GM19328 (cell line): ENCODE results near the gene FOXN1.

ENCODE experiments used
- ATAC-seq: cut with Tn5 transposase; IDR thresholded peaks from one replicate; pipeline ENCODE4 v1.9.1; 2021; ENCODE audit warnings: mild to moderate bottlenecking, moderate library complexity; ENCODE audit not compliant: unreplicated experiment

The FOXN1 gene

DNA sequence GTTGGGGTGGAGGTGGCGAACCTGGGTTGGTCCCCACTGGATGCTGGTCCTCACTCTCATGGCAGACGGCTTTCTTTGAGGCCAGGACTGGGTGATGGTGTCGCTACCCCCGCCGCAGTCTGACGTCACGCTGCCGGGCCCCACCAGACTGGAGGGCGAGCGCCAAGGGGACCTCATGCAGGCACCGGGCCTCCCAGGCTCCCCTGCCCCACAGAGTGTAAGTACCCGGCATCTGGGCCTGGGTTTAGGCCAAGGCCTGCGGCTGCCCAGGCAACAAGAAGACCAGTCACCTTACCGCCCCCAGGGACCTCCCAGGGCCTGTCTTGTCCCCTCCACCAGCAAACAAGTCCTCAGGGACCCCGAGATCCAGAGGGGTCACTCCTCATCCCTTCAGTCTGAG, 17.7 kb downstream of the FOXN1 start:
- no peak for ATAC-seq

DNA sequence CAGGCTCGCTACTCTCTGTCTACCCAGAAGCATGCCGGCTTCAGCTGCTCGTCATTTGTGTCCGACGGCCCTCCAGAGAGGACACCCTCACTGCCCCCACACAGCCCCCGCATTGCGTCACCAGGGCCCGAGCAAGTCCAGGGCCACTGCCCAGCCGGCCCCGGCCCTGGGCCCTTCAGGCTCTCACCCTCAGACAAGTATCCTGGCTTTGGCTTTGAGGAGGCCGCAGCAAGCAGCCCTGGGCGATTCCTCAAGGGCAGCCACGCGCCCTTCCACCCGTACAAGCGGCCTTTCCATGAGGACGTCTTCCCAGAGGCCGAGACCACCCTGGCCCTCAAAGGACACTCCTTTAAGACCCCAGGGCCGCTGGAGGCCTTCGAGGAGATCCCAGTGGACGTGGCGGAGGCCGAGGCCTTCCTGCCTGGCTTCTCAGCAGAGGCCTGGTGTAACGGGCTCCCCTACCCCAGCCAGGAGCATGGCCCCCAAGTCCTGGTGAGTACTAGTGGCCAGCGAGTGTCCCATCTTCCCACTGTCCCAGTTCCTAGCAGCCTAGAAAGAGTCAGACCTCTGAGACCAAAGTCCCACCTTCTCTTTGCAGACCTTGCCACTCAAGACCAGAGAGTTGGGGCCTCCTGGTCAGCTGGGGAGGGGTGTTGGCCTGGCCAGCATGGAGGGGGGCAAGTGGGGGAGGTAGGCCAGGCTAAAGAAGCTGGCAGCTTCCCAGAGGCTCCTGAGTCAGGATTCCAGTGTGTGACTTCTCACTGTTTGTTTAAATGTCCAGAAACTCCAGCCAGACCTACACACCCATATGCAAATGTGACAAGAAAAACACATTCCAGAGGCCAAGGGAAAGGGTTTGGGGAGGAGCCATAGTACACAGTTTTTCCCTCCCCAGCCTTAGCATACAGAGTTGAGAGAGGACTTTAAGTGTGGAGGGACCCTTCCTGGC, 18.6 kb downstream of the FOXN1 start:
- ATAC-seq = no peak

DNA sequence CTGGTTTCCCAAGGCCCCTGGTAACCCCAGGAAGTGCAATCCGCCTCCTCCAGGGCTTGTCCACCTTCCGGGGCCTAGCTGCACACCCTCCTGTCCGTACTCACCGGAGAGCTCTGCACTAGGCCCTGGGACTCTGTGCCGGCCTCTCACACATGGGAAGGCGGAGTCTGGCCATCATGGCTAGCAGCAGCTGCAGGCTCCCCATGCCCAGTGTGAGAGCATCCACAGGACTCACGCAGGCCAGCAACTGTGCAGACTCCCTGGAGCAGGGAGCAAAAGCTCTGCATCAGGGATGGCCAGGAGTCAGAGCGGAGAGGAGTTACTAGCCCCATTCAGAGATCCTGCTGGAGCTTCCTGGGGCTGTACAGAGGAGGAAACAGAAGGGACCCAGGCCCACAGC, 20.2 kb downstream of the FOXN1 start:
- ATAC-seq = no peak

DNA sequence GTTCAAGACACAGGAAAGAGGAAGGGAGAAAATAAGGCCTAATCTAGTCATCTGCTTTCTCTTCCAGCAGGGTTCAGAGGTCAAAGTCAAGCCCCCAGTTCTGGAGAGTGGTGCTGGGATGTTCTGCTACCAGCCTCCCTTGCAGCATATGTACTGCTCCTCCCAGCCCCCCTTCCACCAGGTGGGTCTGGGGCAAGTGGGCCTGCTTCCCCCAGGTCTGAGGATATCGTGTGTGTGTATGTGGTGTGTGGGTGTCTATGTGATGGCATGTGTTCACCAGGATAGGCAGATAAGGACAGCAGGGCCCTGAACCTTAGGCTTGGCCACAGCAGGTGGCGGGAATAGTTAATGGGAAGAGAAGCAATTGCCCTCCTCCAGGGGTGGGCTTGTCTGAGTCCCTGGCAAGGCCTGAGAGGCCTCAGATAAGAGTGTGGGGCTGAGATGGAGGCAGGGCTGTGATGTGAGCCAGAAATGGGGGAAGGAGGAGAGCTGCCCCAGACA, 21.1 kb downstream of the FOXN1 start:
- ATAC-seq = no peak

DNA sequence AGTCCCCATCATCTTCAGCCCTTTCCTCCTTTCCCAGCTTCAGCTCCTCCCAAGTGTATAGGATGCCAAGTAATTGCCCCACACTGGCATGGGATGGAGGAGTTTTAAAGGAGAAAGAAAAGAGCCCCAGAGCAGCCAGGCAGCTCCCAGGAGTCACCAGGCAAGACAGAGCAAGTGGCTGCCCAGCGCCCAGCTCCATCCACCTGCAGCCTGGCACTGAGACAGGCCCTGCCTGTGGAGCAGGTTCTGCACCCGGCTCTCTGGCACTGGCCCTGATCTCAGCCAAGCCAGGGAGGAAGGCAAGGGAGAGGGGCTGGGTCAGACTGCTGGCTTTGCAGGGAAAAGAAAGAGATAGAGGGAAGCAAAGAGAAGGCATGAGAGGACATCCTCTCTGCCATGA, 21.7 kb downstream of the FOXN1 start:
- ATAC-seq = no peak

DNA sequence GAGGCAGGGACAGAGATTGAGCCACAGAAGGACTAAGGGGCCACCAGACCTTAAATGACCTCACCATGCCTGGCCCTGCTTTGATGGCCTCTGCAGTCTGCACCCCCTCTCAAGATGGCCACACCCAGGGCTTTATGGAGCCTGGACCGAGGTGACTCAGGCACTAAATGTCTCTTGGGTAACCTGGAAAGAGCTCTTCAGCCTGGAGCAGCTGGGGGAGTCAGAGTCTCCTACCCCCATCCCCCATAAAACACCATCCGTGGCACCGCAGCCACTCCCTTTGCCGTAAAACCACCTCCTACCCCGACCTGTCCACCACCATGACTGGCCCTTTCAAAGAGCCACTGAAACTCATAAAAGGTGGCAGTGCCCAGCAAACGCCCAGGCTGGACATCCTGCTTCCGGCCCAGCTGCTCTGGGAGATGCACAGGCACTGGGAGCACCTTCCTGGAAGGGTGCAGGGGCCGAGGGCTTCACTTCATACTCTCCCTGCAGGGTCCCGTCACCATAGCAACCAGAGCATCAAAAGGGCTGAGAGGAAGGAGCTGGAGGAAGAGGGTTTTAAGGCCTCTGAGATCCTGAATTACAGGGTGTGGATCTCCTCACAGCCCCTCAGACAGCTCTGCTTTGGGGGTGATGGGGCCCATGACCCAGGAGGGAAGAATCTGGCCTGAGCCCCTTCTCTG, 22.3 kb downstream of the FOXN1 start:
- ATAC-seq = no peak

DNA sequence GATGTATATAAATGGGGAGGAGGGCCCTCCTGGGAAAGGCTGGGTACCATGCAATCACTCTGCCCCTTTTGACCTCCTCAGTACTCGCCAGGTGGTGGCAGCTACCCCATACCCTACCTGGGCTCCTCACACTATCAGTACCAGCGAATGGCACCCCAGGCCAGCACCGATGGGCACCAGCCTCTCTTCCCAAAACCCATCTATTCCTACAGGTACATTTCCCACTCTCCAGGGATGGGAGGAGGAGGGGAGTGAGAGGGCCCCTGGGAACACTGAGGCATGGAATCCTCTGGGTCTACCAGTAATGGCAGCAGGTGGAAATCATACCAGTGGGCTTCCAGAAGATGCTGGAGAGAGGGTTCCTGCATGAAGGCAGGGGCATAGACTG, 22.9 kb downstream of the FOXN1 start:
- no peak for ATAC-seq

DNA sequence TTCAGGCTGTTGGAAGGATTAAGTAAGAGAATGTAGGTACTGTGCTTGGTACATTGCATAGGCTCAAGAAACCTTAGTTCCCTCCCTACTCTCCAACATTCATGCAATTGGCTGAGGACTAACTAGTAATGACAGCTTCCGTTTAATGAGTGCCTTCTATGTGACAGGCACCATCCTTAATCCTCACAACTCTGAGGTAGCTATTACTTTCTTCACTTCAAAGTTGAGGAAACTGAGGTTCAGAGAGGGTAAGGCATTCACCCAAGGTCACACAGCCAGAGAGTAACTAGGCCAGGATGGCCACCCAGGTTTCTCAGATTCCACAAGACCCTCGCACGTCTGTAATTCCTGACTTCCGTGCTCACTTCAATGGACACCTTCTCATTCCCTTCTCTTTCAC, 24.1 kb downstream of the FOXN1 start:
- ATAC-seq = no peak

DNA sequence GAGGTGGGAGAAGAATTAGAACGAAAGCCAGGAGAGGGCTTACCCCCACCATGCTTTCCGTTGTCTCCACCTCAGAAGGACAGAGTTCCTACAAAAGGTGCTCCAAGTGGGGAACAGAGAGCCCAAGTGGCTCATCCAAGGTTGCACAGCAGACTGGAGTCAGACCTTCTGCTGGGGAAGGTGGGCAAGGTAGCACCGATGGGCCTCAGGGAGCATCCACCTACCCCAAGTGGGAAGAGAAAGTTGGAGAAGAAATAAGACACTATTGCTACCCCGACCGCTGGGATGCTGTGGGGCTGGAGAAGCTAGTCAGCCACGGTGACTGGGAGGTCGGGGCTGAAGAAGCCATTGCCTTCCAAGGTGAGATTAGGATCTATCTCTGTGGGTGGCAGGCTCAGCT, 24.8 kb downstream of the FOXN1 start:
- no peak for ATAC-seq

DNA sequence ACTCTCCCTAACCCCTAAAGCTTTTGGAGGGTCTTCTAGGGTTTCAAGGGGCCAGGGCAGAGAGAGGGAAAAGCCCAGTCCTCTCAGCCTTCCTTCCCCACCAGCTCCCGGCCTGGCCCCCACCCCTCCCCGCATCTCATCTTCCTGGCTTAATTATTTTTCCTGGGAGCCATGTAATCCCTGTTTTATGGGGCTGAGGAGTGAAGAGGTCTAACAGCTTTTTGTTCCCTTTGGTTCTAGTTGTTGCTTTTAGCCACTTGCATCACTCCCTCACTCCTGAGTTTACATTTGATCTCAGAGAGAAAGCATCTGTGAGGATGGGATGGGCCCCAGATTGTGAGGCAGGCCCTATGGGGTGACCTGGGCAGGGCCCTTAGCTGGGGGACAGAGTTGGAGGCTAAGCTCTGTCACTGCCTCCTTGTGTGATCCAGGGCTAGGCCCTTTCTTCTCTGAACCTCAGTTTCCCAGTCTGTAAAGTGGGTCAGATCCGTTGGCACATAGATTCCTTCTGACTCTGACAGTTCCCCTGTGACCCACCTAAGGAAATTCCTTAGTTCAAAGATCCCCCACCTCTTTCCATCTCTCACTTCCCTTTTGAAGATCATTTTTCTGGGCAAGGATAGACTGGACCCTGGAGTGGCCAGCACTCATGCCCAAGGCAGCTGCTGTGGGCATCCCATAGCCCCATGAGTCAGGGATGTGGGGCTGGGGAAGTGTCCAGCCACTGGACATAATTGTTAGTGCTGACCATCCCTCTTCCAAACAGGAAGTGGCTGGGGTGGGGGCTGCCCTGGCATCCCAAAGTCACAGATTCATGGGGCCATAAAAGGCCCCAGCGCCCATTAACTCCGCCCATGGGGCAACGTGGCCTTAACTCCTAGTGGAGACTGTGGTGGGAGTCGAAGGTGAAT, 26.2 kb downstream of the FOXN1 start:
- no peak for ATAC-seq

DNA sequence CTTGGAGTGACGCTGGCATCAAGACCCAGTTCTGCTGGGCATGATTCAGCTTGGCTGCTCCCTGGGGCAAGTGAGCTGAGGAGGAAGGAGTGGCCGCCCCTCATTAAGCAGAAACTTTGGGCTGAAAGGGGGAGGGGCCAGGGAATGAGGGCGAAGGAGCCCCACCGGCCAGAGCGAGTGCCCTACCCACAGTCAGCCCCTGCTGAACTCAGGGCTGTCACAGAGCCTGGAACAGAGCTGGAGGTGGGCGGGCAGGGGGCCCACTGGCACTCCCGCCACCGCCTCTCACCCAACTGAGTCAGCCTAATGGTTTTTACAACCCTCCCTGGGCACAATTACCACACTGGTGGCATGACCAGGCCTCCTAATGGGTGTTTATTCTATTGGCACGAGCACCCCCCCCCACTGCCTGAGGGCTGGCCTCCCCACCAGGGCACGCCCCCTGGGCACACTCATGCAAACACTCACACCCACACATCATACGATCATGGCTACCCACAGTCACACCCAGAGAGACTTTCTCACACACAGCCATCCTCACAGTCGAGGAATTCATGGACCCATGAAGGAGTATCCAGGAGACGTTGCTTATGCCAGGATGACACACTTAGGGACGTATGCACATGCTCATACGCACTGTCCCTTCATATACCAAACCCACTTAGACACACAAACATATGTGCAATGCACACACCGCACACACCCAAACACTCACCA, 27.1 kb downstream of the FOXN1 start:
- no peak for ATAC-seq

DNA sequence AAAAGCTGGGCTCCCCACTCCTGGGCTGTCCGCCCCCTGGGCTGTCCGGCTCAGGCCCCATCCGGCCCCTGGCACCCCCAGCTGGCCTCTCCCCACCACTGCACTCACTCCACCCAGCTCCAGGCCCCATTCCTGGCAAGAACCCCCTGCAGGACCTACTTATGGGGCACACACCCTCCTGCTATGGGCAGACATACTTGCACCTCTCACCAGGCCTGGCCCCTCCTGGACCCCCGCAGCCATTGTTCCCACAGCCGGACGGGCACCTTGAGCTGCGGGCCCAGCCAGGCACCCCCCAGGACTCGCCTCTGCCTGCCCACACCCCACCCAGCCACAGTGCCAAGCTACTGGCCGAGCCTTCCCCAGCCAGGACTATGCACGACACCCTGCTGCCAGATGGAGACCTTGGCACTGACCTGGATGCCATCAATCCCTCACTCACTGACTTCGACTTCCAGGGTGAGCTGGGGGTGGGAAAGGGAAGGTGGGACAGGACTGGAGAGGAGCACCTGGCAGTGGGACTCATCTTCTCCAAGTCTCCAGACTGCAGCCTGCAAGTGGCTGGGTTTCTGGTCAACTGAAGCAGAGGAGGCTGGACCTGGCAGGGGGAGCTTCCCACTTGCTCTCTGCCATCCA, 28.7 kb downstream of the FOXN1 start:
- ATAC-seq = no peak

DNA sequence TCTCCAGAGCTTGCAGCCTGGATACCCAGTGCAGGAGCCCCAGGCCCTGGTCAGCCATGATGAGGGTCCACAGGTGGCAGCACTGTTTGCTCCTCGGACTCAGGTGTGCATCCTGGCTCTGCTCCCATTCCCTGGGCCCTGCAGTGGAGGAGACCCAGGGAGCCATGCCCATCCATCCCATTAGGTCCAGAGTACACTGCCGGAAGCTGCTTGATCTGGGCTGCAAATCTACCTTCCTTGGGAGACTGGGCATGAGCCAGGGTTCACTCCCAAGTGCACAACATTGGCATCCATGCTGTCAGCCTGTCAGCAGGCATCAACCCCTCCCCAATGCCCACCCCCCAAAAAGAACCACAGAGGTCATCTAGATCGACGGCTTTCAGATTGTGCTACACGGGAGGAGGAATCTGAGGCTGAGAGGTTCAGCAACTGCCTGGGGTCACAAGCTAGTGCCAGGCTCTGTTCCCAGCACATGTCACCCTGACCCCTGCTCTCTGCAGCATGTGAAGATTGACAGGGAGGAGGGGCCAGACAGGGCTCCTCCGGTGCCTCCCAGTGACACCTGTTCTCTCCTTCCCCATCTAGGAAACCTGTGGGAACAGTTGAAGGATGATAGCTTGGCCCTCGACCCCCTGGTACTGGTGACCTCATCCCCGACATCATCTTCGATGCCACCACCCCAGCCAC, 30.5 kb downstream of the FOXN1 start:
- no peak for ATAC-seq

DNA sequence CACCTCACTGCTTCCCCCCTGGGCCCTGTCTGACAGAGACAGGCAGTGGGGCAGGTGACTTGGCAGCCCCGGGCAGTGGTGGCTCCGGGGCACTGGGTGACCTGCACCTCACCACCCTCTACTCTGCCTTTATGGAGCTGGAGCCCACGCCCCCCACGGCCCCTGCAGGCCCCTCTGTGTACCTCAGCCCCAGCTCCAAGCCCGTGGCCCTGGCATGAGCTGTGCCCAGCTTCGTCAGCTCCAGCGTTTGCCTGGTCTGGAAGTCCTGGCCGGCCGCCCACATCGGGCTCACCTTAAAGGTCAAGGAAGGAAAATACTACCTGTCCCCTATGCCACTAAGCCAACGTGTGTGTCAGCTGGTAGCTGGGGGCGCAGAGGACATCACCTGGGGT, 31.1 kb downstream of the FOXN1 start:
- ATAC-seq = no peak

DNA sequence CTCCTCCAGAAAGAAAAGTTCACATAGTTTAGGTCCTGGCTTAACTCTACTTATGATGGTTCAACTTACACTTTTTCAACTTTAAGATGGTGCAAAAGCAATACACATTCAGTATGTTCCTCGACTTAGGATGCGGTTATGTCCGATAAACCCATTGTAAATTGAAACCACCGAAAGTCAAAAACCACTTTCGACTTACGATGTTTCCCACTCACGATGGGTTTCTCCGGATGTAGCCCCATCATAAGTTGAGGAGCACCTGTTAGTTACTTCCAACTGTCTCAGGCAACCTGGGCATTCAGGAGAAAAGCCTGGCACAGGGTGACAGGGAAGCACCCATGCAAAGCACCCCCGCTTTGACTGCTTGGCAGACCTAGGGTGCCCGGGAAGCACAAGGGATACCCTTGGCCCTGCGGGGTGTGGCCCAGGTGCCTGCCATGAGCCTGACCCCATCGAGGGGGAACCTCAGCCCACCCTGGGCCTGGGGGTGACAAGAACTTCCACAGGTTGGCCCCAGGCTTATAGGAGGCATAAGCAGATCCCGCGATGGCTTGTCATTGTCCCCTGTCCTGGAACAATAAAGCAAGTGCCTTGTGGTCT, 32.2 kb downstream of the FOXN1 start:
- no peak for ATAC-seq

DNA sequence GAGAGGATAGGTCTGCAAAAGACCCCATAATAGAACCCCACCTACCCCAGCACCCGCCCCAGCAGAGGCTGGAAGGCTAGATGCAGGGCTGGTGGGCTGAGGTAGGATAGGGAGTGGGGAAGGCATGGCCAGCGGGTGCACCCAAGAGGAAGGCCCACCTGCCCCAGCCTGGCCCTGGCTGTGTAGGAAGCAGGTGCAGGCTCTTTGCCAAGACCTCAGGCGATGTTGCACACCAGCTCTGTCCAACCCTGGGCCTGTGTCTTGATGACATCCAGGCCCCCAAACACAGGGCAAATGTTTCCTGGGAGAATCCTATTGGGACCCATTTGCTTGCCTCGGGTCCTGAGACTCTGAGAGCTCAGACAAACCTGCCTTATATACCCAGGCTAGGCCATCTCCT, 34.1 kb downstream of the FOXN1 start:
- ATAC-seq = no peak

DNA sequence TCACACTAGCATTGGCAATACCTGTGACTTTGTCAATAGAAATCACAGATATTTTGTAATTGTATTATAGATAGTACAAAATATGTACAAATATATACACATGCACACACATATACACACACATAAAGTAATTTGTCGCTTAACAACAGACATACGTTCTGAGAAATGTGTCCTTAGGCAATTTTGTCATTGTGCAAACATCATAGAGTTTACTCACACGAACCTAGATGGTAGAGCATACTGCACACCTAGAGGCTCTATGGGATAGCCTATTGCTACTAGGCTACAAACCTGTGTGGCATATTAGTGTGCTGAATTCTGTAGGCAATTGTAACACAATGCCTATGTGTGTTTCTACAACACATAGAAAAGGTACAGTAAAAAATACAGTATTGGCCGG, 35.3 kb downstream of the FOXN1 start:
- no peak for ATAC-seq

DNA sequence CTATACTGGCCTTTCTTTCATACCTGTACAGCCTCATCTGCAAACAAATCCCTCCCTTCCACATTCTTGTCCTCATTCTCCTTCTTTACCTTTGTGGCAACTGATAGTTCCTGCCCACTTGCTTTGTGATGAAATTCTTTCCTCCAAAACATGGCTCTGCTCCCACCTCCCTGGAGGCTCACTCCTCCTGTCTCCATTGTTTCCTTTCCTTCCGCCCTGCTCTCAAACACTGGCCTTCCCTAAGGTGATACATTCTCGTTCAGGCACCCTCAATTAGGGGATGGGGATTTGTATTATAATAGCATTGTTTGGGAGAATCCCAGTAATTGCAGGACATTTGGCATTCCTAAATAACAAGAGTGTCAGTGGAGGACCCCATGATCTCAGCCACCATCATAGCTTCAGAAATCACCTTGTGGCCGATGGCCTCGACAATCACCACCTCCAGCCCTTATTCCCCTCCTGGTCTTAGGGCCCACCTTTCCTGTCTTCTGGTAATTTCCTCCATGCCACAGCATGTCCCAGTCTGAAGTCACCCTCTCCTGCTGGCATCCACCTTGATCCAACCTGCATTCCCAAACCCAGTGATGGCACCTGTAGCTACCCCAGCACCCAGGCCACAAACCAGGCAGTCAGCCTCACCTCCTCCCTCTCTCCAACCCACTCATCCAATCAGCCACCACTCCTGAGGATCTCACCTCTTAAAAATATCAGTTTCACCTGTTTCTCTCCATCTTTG, 38.4 kb downstream of the FOXN1 start:
- ATAC-seq = no peak
